Measurements from ENCODE around the gene GAS7. TPM values are rescaled to one million over a fixed set of nuclear protein-coding genes. Genes with fewer than 3 reads are reported as not detected.

Gene GAS7
- total RNA-seq, 1 experiment from 2014 or later = 6.0 TPM

GRCh38 chr17:10092595-10092994 is 105.8 kb downstream of the GAS7 start:
- Histone ChIP-seq H2BK15ac (ENCODE audit: low read depth, low read length) (no peak overlapping the region), H4K91ac (ENCODE audit: insufficient read length, low read depth, low read length) (no peak overlapping the region), H3K23ac (ENCODE audit: insufficient read length, low read depth, low read length) (no peak overlapping the region), H3K23me2 (ENCODE audit: insufficient read length, low read depth, low read length, poor library complexity, severe bottlenecking) (no peaks in the 10 kb centered on the region), H3K14ac (ENCODE audit: insufficient read depth, low read length) (no peak overlapping the region), H3K27me3 (ENCODE audit: insufficient read depth, low read length) (no peaks in the 10 kb centered on the region), H3K4ac (ENCODE audit: low read depth, low read length) (no peak overlapping the region), H2AFZ (ENCODE audit: low read length) (no peak overlapping the region), H3K79me1 (ENCODE audit: insufficient read depth, low read depth, low read length, poor library complexity, severe bottlenecking) (no peaks in the 10 kb centered on the region), H4K5ac (ENCODE audit: insufficient read length, low read depth, low read length) (no peak overlapping the region), H3K18ac (ENCODE audit: insufficient read length, low read depth, low read length) (no peak overlapping the region), H4K8ac (replicated peaks; ENCODE audit: insufficient read length, low read depth, low read length) (no peak overlapping the region), H3K27ac (ENCODE audit: insufficient read length, low read depth, low read length) (no peak overlapping the region), H3K9me3 (ENCODE audit: control insufficient read depth, low read depth, low read length) (no peaks in the 10 kb centered on the region), H2BK12ac (ENCODE audit: insufficient read length, low read depth, low read length) (no peak overlapping the region), H3K4me2 (ENCODE audit: insufficient read depth, insufficient read length, low read length) (no peak overlapping the region), H2BK20ac (ENCODE audit: low read depth, low read length, poor library complexity, severe bottlenecking) (no peak overlapping the region), H2AK5ac (ENCODE audit: insufficient read length, low read length) (no peak overlapping the region), H2BK120ac (ENCODE audit: low read depth, low read length, poor library complexity, severe bottlenecking) (no peak overlapping the region), H4K20me1 (ENCODE audit: control insufficient read depth, insufficient read depth, insufficient read length) (no peaks in the 10 kb centered on the region), H3K56ac (ENCODE audit: insufficient read length, low read depth, low read length) (no peak overlapping the region), H3K9ac (ENCODE audit: extremely low read depth, insufficient read length, low read length) (no peak overlapping the region), H2BK5ac (ENCODE audit: insufficient read length, low read length) (no peak overlapping the region), H3K79me2 (ENCODE audit: insufficient read depth, low read length) (no peaks in the 10 kb centered on the region), H3K4me1 (ENCODE audit: insufficient read depth, low read length) (no peaks in the 10 kb centered on the region), H3T11ph (ENCODE audit: low read length) (no peak overlapping the region)
- Mint-ChIP-seq H3K9me3 (peaks cover 5 to 8% of the 10 kb centered on the region in 2 experiments; a peak in 4 of 5 replicates), H3K27ac (no peak overlapping the region), H3K4me3 (no peak overlapping the region), H3K27me3 (ENCODE audit: low read depth) (peaks cover 1% of the 10 kb centered on the region; the same call in 1 of the 2 replicates), H3K36me3 (ENCODE audit: insufficient read depth in 1 of 3, low read depth in 3 of 3) (peaks cover 2 to 8% (median 3%) of the 10 kb centered on the region in 3 experiments; a peak in 4 of 7 replicates), H3K4me1 (no peaks in the 10 kb centered on the region)
- TF ChIP-seq CTCF (conservative IDR thresholded peaks at IDR 0.05) = no peak
- DNase-seq = no peak
- no CpG with 5 or more reads among the region's 2 CpGs for WGBS (ENCODE audit: extremely low coverage, insufficient read length, low lambda C conversion rate)
